ENCODE data around the gene UST. TPM values are rescaled to one million over a fixed set of nuclear protein-coding genes. Genes with fewer than 3 reads are reported as not detected.

UST gene
- total RNA-seq, 1 experiment from 2014 or later = 6.1 TPM

DNA sequence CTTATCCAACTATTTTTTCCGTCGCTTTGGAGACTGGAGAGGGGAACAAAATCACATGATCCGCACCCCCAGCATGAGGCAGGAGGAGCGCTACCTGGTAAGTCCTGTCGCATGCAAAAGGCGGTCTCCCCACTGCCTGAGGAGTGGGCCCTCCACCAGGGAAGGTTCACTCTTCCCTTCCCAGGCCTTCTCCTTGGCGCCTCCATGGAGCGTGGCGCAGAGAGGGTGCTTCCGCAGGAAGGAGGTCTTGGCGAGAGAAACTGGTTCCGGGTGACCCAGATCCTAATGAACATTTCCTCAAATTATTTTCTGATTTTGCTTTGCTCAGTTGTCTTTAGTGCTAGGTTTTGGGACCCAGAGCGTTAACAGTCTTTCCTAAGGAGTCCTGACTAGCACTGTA, 217.6 kb downstream of the UST start:
- Histone ChIP-seq H3K4me2 (ENCODE audit: low read length) (no peak overlapping the region), H3K9me2 (ENCODE audit: insufficient read depth) (no peaks in the 10 kb centered on the region), H3K4me3 (replicated peaks in 1 of 2; ENCODE audit: low read depth in 1 of 2, low read length in 2 of 2) (no peak overlapping the region), H3K9ac (ENCODE audit: low read length) (no peak overlapping the region), H3K9me3 (ENCODE audit: control insufficient read depth in 1 of 2, insufficient read depth in 1 of 2, low read depth in 1 of 2, low read length in 2 of 2) (no peaks in the 10 kb centered on the region), H4K20me1 (ENCODE audit: insufficient read depth) (no peaks in the 10 kb centered on the region), H2AFZ (ENCODE audit: low read depth, low read length, poor library complexity, severe bottlenecking) (no peak overlapping the region), H3K79me2 (ENCODE audit: insufficient read depth, low read length) (no peaks in the 10 kb centered on the region), H3K27ac (ENCODE audit: low read depth, low read length) (no peak overlapping the region), H3K27me3 (ENCODE audit: insufficient read depth, low read length) (no peaks in the 10 kb centered on the region), H3K4me1 (ENCODE audit: control insufficient read depth in 1 of 2, insufficient read depth in 2 of 2, low read length in 2 of 2) (no peaks in the 10 kb centered on the region), H3K36me3 (ENCODE audit: control insufficient read depth in 1 of 2, insufficient read depth in 2 of 2, low read length in 2 of 2) (no peaks in the 10 kb centered on the region)
- DNase-seq (ENCODE audit: low read depth, low spot score) = no peak
- TF ChIP-seq SRF (IDR thresholded peaks at IDR 0.05; ENCODE audit: low read depth) = no peak
- no peak for TF ChIP-seq ELF1 (IDR thresholded peaks at IDR 0.05; ENCODE audit: borderline replicate concordance, low read depth)
- TF ChIP-seq POLR2AphosphoS5 (IDR thresholded peaks at IDR 0.05; ENCODE audit: low read depth, low read length) = no peak
- TF ChIP-seq, protein P1, sequence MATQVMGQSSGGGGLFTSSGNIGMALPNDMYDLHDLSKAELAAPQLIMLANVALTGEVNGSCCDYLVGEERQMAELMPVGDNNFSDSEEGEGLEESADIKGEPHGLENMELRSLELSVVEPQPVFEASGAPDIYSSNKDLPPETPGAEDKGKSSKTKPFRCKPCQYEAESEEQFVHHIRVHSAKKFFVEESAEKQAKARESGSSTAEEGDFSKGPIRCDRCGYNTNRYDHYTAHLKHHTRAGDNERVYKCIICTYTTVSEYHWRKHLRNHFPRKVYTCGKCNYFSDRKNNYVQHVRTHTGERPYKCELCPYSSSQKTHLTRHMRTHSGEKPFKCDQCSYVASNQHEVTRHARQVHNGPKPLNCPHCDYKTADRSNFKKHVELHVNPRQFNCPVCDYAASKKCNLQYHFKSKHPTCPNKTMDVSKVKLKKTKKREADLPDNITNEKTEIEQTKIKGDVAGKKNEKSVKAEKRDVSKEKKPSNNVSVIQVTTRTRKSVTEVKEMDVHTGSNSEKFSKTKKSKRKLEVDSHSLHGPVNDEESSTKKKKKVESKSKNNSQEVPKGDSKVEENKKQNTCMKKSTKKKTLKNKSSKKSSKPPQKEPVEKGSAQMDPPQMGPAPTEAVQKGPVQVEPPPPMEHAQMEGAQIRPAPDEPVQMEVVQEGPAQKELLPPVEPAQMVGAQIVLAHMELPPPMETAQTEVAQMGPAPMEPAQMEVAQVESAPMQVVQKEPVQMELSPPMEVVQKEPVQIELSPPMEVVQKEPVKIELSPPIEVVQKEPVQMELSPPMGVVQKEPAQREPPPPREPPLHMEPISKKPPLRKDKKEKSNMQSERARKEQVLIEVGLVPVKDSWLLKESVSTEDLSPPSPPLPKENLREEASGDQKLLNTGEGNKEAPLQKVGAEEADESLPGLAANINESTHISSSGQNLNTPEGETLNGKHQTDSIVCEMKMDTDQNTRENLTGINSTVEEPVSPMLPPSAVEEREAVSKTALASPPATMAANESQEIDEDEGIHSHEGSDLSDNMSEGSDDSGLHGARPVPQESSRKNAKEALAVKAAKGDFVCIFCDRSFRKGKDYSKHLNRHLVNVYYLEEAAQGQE (IDR thresholded peaks at IDR 0.05; ENCODE audit: low read depth) = no peak
- TF ChIP-seq, protein P2, sequence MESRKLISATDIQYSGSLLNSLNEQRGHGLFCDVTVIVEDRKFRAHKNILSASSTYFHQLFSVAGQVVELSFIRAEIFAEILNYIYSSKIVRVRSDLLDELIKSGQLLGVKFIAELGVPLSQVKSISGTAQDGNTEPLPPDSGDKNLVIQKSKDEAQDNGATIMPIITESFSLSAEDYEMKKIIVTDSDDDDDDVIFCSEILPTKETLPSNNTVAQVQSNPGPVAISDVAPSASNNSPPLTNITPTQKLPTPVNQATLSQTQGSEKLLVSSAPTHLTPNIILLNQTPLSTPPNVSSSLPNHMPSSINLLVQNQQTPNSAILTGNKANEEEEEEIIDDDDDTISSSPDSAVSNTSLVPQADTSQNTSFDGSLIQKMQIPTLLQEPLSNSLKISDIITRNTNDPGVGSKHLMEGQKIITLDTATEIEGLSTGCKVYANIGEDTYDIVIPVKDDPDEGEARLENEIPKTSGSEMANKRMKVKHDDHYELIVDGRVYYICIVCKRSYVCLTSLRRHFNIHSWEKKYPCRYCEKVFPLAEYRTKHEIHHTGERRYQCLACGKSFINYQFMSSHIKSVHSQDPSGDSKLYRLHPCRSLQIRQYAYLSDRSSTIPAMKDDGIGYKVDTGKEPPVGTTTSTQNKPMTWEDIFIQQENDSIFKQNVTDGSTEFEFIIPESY (IDR thresholded peaks at IDR 0.05; ENCODE audit: extremely low read depth, insufficient replicate concordance, low read length) = no peak
- TF ChIP-seq SP1 (IDR thresholded peaks at IDR 0.05; ENCODE audit: low read depth) = no peak
- TF ChIP-seq SIN3A (IDR thresholded peaks at IDR 0.05; ENCODE audit: low read depth) = no peak
- TF ChIP-seq, protein P3, sequence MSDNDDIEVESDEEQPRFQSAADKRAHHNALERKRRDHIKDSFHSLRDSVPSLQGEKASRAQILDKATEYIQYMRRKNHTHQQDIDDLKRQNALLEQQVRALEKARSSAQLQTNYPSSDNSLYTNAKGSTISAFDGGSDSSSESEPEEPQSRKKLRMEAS (IDR thresholded peaks at IDR 0.05) = no peak
- TF ChIP-seq, protein P4, sequence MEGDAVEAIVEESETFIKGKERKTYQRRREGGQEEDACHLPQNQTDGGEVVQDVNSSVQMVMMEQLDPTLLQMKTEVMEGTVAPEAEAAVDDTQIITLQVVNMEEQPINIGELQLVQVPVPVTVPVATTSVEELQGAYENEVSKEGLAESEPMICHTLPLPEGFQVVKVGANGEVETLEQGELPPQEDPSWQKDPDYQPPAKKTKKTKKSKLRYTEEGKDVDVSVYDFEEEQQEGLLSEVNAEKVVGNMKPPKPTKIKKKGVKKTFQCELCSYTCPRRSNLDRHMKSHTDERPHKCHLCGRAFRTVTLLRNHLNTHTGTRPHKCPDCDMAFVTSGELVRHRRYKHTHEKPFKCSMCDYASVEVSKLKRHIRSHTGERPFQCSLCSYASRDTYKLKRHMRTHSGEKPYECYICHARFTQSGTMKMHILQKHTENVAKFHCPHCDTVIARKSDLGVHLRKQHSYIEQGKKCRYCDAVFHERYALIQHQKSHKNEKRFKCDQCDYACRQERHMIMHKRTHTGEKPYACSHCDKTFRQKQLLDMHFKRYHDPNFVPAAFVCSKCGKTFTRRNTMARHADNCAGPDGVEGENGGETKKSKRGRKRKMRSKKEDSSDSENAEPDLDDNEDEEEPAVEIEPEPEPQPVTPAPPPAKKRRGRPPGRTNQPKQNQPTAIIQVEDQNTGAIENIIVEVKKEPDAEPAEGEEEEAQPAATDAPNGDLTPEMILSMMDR (IDR thresholded peaks at IDR 0.05 in 2 of 3, conservative IDR thresholded peaks at IDR 0.05 in 1 of 3; ENCODE audit: borderline replicate concordance in 1 of 3, insufficient read depth in 1 of 3, low read depth in 2 of 3, low read length in 2 of 3) = no peak
- TF ChIP-seq JUND (IDR thresholded peaks at IDR 0.05) = no peak
- TF ChIP-seq EZH2 (IDR thresholded peaks at IDR 0.05) = no peak
- TF ChIP-seq ZNF274 (IDR thresholded peaks at IDR 0.05; ENCODE audit: low read depth, low read length) = no peak
- no peak for TF ChIP-seq YY1 (IDR thresholded peaks at IDR 0.05; ENCODE audit: extremely low read depth, insufficient replicate concordance, low read depth, low read length)
- TF ChIP-seq RAD21 (IDR thresholded peaks at IDR 0.05; ENCODE audit: low read depth) = no peak
- no peak for ATAC-seq
- RAD21 ChIA-PET (ENCODE audit: low non-redundant PET in 1 of 2, low total read pairs in 2 of 2, uncharacterized antibody in 2 of 2, unreplicated experiment in 2 of 2) = no interaction called here
- POLR2A ChIA-PET = no interaction called here
- BruUV-seq (replicated peaks) = no TSS peak
- intact Hi-C loops (cut with micrococcal nuclease) = no loop called here
- CTCF ChIA-PET = no interaction called here
